ENCODE results near the gene THRSP. TPM values are rescaled to one million over a fixed set of nuclear protein-coding genes. Genes with fewer than 3 reads are reported as not detected.

The THRSP gene
- not detected for total RNA-seq

GRCh38 chr11:78063440-78064181, at the start of gene THRSP:
Gene THRSP (plus strand): TSS chr11:78063861. CDS start chr11:78063882, 21 bp downstream.

GRCh38 chr11:78022397-78023396, 41.0 kb upstream of the THRSP start, which contains the start of gene KCTD14:
Gene KCTD14 (minus strand): TSS chr11:78023276. CDS start chr11:78023249, 27 bp downstream.

GRCh38 chr11:78079232-78080083, 15.8 kb downstream of the THRSP start, which contains the start of gene NDUFC2:
Gene NDUFC2 (minus strand): TSS chr11:78079862. CDS start chr11:78079744, 118 bp downstream.

Other genes starting within 250 kb of the THRSP start
- 10 to 100 TPM; 22.3 to 29.9 TPM for gene RSF1, start 243.1 kb upstream of the THRSP start, total RNA-seq
- 10 to 100 TPM; 14.7 to 17.9 TPM for gene AAMDC, start 242.7 kb upstream of the THRSP start, total RNA-seq
- gene INTS4, start 69.2 kb upstream of the THRSP start, total RNA-seq = 10 to 100 TPM; 42.0 to 46.8 TPM
- gene KCTD14, start 40.6 kb upstream of the THRSP start, total RNA-seq = 1 to 10 TPM; 2.1 to 9.0 TPM
- 100 to 1,000 TPM; 119 to 178 TPM for gene NDUFC2, start 16.0 kb downstream of the THRSP start, total RNA-seq
- gene ALG8, start 75.8 kb downstream of the THRSP start, total RNA-seq = 100 to 1,000 TPM in 1 of 2 donors, 10 to 100 TPM in 1; 61.9 to 115 TPM
- 10 to 100 TPM in 1 of 2 donors, 1 to 10 TPM in 1; 7.7 to 11.4 TPM for gene KCTD21, start 124.8 kb downstream of the THRSP start, total RNA-seq
- 10 to 100 TPM; 10.7 to 14.5 TPM for gene USP35, start 125.1 kb downstream of the THRSP start, total RNA-seq

Measured in melanocyte of skin (primary cell).